Right renal pelvis (tissue), 4 donors: ENCODE measurements around the gene SCP2. TPM values are rescaled to one million over a fixed set of nuclear protein-coding genes. Genes with fewer than 3 reads are reported as not detected.
"Not testable (repeated sequence)": the region's sequence is repeated elsewhere in the genome, so short reads cannot be mapped to it uniquely, and the experiment has no call there.

ENCODE experiments used
- DNase-seq, 4 donors: peaks; one replicate each; pipeline ENCODE4 v3.0.0-alpha.2; 2013; ENCODE audit warnings: low read depth in 4 of 4, low spot score in 3 of 4, missing footprints in 1 of 4
- polyA plus RNA-seq, 4 donors: library from polyadenylated mRNA; unstranded; fragments of 120-200 nt; gene quantifications; one replicate each; pipeline ENCODE4 v1.2.1, GENCODE V29; 2013; ENCODE audit not compliant: insufficient read length in 4 of 4

SCP2 gene
- polyA plus RNA-seq, 4 donors = 198 to 240 (median 227) TPM

DNA sequence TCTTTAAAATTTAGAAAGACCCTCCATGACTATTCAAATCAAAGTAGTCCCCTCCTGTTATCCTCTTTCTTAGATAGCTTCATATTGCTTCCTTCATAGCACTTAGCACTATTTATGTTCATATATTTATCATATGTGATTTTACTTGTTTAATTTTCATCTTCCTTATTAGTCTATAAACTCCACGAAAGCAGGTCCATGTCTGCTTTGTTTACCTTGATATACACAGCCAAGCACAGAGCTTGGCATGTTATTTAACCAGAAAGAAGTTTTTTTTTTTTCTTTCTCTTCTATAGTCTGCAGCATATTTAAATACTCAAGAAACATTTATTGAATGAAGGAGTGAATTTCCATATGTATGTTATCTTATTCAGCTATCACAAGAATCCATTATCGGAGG, 36.0 kb downstream of the SCP2 start:
- DNase-seq = no peak

- no peak for DNase-seq
Observed at GRCh38 chr1:52967666-52968065, 40.6 kb downstream of the SCP2 start.

- not testable (repeated sequence) for DNase-seq
Observed at GRCh38 chr1:52969234-52969633, 42.2 kb downstream of the SCP2 start.

- no peak for DNase-seq
Observed at GRCh38 chr1:52970149-52970548, 43.1 kb downstream of the SCP2 start.

DNA sequence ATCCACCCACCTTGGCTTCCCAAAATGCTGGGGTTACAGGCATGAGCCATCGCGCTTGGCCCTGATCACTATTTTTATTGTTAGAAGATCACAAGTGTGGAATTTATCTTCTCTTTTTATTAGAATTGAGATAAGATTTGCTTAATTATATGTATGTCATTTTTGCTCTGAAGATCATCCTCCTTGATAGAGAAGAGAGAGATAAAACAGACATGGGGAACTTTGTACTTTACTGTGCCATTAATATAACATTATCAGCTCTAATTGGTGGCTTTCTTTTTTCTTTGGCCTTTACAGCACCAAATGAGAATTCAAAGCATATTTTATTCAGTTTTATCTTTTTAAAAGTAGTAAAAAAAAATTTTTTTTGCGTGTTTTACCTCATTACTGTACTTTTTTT, 46.8 kb downstream of the SCP2 start:
- no peak for DNase-seq

GRCh38 chr1:52976183-52977035, 49.3 kb downstream of the SCP2 start:
- no peak for DNase-seq

- DNase-seq = no peak
Observed at GRCh38 chr1:52978045-52978444, 51.0 kb downstream of the SCP2 start.

DNA sequence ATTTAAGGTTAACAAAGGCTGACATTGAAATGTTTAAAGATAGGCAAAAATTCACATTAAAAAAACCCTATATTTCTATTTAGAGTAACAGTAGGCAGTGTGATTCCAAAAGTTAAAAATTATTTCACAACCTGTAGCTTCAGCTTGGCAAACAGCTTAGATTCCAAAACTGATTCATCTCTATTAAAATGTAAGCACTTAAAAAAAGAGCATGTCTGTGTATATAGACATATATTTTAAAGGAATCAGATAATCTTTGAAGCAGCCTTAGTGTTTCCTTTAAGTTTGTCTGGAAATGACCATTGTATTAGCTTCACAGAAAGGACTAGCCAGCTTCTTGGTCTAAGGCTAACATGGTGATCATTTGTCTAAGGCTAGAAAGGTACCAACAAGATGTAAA, 65.7 kb downstream of the SCP2 start:
- not testable (repeated sequence) for DNase-seq

DNA sequence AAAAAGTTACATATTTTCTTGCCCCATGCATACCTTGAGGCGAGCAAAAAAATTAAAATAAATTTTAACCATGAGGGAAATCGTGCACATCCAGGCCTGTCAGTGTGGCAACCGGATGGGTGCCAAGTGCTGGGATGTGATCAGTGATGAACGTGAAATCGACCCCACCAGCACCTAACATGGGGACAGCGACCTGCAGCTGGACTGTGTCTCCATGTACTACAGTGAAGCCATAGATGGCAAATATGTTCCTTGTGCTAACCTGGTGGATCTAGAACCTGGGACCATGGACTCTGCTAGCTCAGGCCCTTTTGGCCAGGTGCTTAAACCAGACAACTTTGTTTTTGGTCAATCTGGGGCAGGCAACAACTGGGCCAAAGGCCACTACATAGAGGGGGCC, 67.6 kb downstream of the SCP2 start:
- DNase-seq = no peak

DNA sequence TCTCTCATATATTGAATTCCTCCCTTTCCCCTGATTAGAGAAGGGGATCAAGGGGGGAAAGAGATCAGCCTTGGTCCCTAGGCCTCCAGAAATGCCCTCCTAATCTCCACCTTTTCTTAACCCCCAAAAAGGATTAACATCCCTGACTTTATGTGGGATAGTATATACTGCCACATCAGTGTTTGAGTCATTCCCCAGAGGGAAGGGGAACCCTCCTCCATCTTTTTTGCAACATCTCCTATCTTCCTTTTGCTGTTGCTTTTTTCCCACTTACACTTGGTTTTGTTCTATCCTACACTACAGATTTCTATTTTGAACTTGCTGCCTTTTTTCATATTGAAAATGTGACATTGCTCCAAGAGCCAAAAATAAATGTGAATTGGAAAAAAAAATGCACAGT, 69.6 kb downstream of the SCP2 start:
- no peak for DNase-seq

DNA sequence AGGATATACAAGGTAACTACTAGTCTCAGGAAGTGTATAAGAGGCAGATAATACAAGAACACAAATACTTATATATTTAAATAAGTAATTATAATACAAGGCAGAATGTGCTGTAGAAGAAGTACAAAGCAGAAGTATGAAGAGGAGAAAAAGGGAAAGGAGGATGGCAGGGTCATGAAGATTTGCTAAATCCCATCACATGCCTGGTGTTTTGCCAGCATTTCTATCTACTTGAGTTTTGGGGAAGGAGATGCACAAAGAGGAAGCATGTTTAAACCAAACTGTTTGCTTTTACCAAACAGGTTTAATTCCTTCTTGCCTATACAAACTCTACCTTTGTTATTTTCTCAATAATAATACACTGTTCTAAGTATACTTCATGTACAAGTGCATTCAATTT, 74.1 kb downstream of the SCP2 start:
- DNase-seq = no peak

GRCh38 chr1:53006612-53007011, 79.5 kb downstream of the SCP2 start:
- not testable (repeated sequence) for DNase-seq

- DNase-seq = not testable (repeated sequence)
Observed at GRCh38 chr1:53010247-53010646, 83.2 kb downstream of the SCP2 start.

GRCh38 chr1:53011175-53011574, 84.1 kb downstream of the SCP2 start:
- no peak for DNase-seq

GRCh38 chr1:53014791-53015507, 87.9 kb downstream of the SCP2 start:
- peak; percentile 42 to 77 (median 74) for DNase-seq

DNA sequence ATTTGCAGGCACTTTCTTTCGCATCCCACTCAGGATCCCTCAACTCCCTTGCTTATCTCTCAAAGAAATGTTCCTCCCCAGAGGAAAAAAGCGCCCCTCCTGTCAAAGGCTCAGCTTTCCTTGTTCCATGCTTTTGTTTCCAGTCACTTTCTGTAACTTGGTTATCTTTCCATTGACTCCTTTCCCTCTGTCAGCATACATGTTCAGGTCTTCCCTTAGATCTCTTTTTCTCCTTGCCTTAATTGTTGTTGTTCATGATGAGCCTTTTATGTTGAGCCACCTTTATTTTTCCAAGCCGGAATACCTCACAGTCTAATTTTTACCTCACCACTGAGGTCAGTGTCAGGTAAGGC, 88.4 kb downstream of the SCP2 start:
- DNase-seq = no peak

- DNase-seq = no peak
Observed at GRCh38 chr1:53016705-53017104, 89.6 kb downstream of the SCP2 start.

DNA sequence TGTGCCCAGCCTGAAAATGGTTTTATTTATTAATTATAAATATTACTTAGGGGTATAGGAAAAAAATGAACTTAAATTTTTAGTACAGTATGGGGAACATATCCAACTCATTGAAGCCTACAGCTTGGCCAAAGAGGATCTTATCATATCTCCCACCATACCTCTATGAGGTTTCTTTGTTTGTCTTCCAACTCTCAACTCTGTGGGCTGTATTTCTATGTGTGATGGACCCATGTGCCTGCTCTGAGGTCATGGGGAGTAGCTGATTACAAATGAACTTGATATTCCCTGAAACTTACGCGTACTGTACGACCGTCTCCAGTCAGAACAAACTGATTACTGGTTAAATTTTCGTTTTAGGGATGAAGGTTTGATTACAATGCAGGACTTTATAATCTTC, 93.5 kb downstream of the SCP2 start:
- DNase-seq = no peak

DNA sequence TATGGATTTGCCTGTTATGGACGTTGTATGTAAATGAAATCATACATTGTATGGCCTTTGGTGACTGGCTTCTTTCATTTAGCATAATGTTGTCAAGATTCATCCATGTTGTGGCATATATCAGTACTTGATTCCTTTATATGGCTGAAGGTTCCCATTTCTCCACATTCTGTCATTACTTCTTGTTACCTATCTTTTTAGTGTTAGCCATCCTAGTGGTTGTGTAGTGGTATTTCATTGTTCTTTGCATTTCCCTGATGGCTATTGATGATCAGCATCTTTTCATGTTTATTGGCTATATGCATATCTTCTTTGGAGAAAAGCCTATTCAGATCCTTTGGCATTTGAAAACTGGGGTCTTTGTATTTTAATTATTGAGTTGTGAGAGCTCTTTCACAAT, 95.1 kb downstream of the SCP2 start:
- no peak for DNase-seq

DNA sequence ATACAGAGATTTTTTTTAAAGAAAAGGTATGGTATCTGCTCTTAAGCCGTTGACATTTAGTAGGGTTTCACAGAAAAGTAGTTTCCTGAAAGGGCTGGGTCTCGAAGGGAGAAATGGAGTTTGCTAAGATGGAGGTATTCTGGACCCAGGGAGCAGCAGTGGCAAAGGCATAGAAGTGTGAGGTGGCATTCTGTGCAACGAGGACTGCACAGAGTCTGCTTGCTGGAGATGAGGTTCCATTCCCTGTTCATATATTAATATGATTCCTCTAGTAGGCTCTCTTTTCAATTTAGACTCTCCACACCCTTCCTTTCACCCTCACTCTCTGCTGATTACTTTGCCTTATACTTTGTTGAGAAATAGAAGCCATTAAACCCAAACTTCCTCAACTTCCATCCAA, 96.5 kb downstream of the SCP2 start:
- no peak for DNase-seq

DNA sequence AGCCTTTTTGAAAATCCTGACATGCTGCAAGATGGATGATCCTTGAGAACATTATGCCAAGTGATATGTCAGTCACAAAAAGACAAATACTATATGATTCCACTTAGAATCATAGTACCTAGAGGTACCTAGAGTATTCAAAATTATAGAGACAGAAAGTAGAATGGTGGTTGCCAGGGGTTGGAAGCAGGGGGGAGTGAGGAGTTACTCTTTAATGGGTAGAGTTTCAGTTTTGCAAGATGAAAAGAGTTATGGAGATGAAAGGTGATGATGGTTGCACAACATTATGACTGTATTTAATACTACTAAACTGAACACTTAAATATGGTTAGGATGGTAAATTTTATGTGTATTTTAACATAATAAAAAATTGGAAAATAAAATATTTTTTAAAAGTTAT, 97.0 kb downstream of the SCP2 start:
- no peak for DNase-seq
